ENCODE measurements around the gene NEUROG1.

Gene NEUROG1

GRCh38 chr5:135561266-135561665 lies 25.5 kb upstream of the NEUROG1 start:
- FAIRE-seq: no peak

- FAIRE-seq: no peak
Measured at GRCh38 chr5:135560858-135561257, 25.1 kb upstream of the NEUROG1 start.

GRCh38 chr5:135559354-135559753 lies 23.6 kb upstream of the NEUROG1 start:
- FAIRE-seq: no peak

- no peak for FAIRE-seq
Measured at GRCh38 chr5:135557076-135557838, 21.5 kb upstream of the NEUROG1 start.

GRCh38 chr5:135556620-135557019 lies 20.9 kb upstream of the NEUROG1 start:
- no peak for FAIRE-seq

- FAIRE-seq: no peak
Measured at GRCh38 chr5:135555530-135555929, 19.8 kb upstream of the NEUROG1 start.

- no peak for FAIRE-seq
Measured at GRCh38 chr5:135553688-135554462, 18.1 kb upstream of the NEUROG1 start.

GRCh38 chr5:135551593-135552447 lies 16.1 kb upstream of the NEUROG1 start:
- no peak for FAIRE-seq

GRCh38 chr5:135549413-135549812 lies 13.6 kb upstream of the NEUROG1 start:
- no peak for FAIRE-seq

- no peak for FAIRE-seq
Measured at GRCh38 chr5:135547590-135548254, 12.0 kb upstream of the NEUROG1 start.

- FAIRE-seq: no peak
Measured at GRCh38 chr5:135546912-135547311, 11.1 kb upstream of the NEUROG1 start.

GRCh38 chr5:135546101-135546500 lies 10.3 kb upstream of the NEUROG1 start:
- FAIRE-seq: no peak

GRCh38 chr5:135545099-135545498 lies 9.3 kb upstream of the NEUROG1 start:
- FAIRE-seq: no peak

- FAIRE-seq: no peak
Measured at GRCh38 chr5:135543485-135544304, 7.9 kb upstream of the NEUROG1 start.

- FAIRE-seq: peak; percentile 31
Measured at GRCh38 chr5:135543001-135543484, 7.3 kb upstream of the NEUROG1 start.

GRCh38 chr5:135541807-135542502 lies 6.2 kb upstream of the NEUROG1 start:
- no peak for FAIRE-seq

- FAIRE-seq: no peak
Measured at GRCh38 chr5:135539430-135540005, 3.8 kb upstream of the NEUROG1 start.

- no peak for FAIRE-seq
Measured at GRCh38 chr5:135538261-135538660, 2.5 kb upstream of the NEUROG1 start.

GRCh38 chr5:135537745-135538144 lies 2.0 kb upstream of the NEUROG1 start:
- no peak for FAIRE-seq

GRCh38 chr5:135537271-135537670 lies 1.5 kb upstream of the NEUROG1 start:
- no peak for FAIRE-seq
